Large intestine (tissue), 3 donors: ENCODE measurements around the gene GBP5. TPM values are rescaled to one million over a fixed set of nuclear protein-coding genes. Genes with fewer than 3 reads are reported as not detected.
"Not testable (repeated sequence)": the region's sequence is repeated elsewhere in the genome, so short reads cannot be mapped to it uniquely, and the experiment has no call there.

Source experiments
- DNase-seq, 2 donors: peaks; one replicate each; pipeline versions ENCODE4 v3.0.0 to v3.0.0-alpha.2; 2013
- H3K27ac ChIP-seq: one replicate; pipeline ENCODE4 v1.5.1; 2013; ENCODE audit warnings: low read length
- H3K27me3 ChIP-seq: 2 replicates; pipeline ENCODE4 v1.6.1; 2013; ENCODE audit warnings: low read length; ENCODE audit not compliant: control insufficient read depth, insufficient read depth
- H3K36me3 ChIP-seq: 2 replicates; pipeline ENCODE4 v1.6.1; 2013; ENCODE audit warnings: low read length; ENCODE audit not compliant: control insufficient read depth, insufficient read depth
- H3K4me1 ChIP-seq: one replicate; pipeline ENCODE4 v1.6.1; 2013; ENCODE audit warnings: low read length; ENCODE audit not compliant: control insufficient read depth, insufficient read depth
- H3K4me3 ChIP-seq: one replicate; pipeline ENCODE4 v1.5.1; 2013; ENCODE audit warnings: low read length
- H3K9me3 ChIP-seq: one replicate; pipeline ENCODE4 v1.6.1; 2013; ENCODE audit warnings: mild to moderate bottlenecking, low read depth, low read length, moderate library complexity; ENCODE audit not compliant: control insufficient read depth
- WGBS: methylation state at CpG from one replicate; pipeline ENCODE4 v1.1.5; 2013; ENCODE audit warnings: low lambda C conversion rate; ENCODE audit not compliant: insufficient coverage; 5-methylcytosine and 5-hydroxymethylcytosine counted together
- polyA plus RNA-seq: library from polyadenylated mRNA; unstranded; fragments of 120-200 nt; gene quantifications from one replicate; pipeline ENCODE4 v1.2.1, GENCODE V29; 2013

GBP5 gene
- polyA plus RNA-seq, 1 donor: 1.7 TPM

- no CpG with 5 or more reads among the region's 25 CpGs for WGBS
- Histone ChIP-seq H3K4me1 (no peaks in the 10 kb centered on the region), H3K36me3 (no peaks in the 10 kb centered on the region), H3K27ac (no peak overlapping the region), H3K4me3 (no peak overlapping the region), H3K27me3 (no peaks in the 10 kb centered on the region), H3K9me3 (peaks cover 6% of the 10 kb centered on the region)
- no peak for DNase-seq
Measured at GRCh38 chr1:89302697-89303332, 30.2 kb upstream of the GBP5 start.

GRCh38 chr1:89299739-89300463 is 27.2 kb upstream of the GBP5 start:
- not testable (repeated sequence) for H3K27me3 ChIP-seq, H3K9me3 ChIP-seq, DNase-seq, H3K4me1 ChIP-seq, H3K36me3 ChIP-seq, H3K27ac ChIP-seq, H3K4me3 ChIP-seq
- WGBS: 40% methylated on average over 1 of the region's 3 CpGs

DNA sequence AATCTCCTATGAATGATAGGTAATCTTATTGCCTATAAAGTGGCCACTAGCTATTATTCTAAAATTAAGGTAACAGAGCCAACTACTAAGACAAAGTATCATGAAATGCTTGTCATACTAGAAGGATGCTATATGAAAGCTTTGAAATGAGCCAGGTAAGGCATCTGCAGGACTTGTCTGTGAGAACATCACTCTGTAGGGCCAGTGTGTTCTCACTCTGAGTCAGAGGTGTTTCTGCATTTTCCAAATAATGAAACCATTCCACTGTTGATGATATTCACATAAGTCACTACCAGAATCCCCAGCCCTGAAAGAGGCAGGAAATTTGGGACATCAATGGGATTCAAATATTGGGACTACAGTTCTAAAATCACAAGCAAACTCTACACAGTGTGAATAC is 25.8 kb upstream of the GBP5 start:
- no peak overlapping the region for H3K27ac ChIP-seq
- no peak overlapping the region for H3K4me3 ChIP-seq
- no peak for DNase-seq
- H3K4me1 ChIP-seq: no peaks in the 10 kb centered on the region
- H3K9me3 ChIP-seq: peaks cover 6% of the 10 kb centered on the region
- no peaks in the 10 kb centered on the region for H3K36me3 ChIP-seq
- H3K27me3 ChIP-seq: no peaks in the 10 kb centered on the region

GRCh38 chr1:89295187-89295586 is 22.5 kb upstream of the GBP5 start:
- WGBS: no CpG with 5 or more reads among the region's 1 CpG

DNA sequence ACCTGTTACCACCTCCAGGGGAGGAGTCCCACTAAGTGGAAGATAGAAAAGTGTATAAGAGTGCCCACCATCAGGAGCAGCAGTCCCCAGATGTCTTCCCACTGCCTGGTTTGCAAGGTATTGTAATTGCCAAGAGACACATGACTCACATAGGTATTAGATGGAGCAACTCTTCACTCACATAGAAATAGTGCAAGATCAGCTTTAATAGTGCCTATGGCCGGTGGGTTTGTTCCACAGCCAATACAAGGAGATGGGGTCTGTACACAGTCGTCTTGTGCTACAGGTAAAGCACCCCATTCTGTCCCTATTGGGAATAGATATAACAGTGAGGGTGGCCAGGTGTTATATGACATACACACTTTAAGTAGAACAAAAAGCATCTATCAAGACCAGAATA is 18.6 kb upstream of the GBP5 start:
- WGBS: no CpG with 5 or more reads among the region's 2 CpGs
- H3K36me3 ChIP-seq: no peaks in the 10 kb centered on the region
- peaks cover 2% of the 10 kb centered on the region for H3K9me3 ChIP-seq
- no peaks in the 10 kb centered on the region for H3K27me3 ChIP-seq
- peaks cover 5% of the 10 kb centered on the region for H3K4me1 ChIP-seq
- DNase-seq: no peak
- no peak overlapping the region for H3K4me3 ChIP-seq
- H3K27ac ChIP-seq: no peak overlapping the region

More at GRCh38 chr1:89295187-89295586, 22.5 kb upstream of the GBP5 start:
- DNase-seq: no peak
- Histone ChIP-seq H3K4me3 (no peak overlapping the region), H3K4me1 (no peaks in the 10 kb centered on the region), H3K9me3 (peaks cover 2% of the 10 kb centered on the region), H3K27ac (no peak overlapping the region), H3K27me3 (no peaks in the 10 kb centered on the region), H3K36me3 (no peaks in the 10 kb centered on the region)

DNA sequence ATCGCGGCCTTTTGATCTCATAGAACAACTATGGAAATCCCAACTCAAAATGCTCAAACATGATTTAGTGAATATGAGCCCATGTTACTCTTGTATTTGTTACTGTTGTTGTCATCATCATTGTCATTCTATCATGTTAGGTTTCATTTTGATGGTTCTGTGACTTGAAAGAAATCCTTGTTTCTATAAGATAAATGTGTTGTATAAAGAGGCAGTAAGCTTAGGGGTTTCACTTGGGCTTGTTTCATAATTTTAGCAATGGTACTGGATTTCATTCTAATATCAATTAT is 15.3 kb upstream of the GBP5 start:
- Histone ChIP-seq H3K4me3 (no peak overlapping the region), H3K27me3 (no peaks in the 10 kb centered on the region), H3K4me1 (peaks cover 5% of the 10 kb centered on the region), H3K9me3 (peaks cover 7% of the 10 kb centered on the region), H3K36me3 (no peaks in the 10 kb centered on the region), H3K27ac (no peak overlapping the region)
- no CpG with 5 or more reads among the region's 2 CpGs for WGBS
- DNase-seq: no peak

- no peaks in the 10 kb centered on the region for H3K27me3 ChIP-seq
- H3K27ac ChIP-seq: no peak overlapping the region
- H3K4me1 ChIP-seq: peaks cover 5% of the 10 kb centered on the region
- whole genome bisulfite sequencing: 90% methylated on average over 2 of the region's 5 CpGs
- H3K36me3 ChIP-seq: no peaks in the 10 kb centered on the region
- H3K4me3 ChIP-seq: no peak overlapping the region
- DNase-seq: no peak
- peaks cover 6% of the 10 kb centered on the region for H3K9me3 ChIP-seq
Measured at GRCh38 chr1:89287181-89288050, 14.8 kb upstream of the GBP5 start.

DNA sequence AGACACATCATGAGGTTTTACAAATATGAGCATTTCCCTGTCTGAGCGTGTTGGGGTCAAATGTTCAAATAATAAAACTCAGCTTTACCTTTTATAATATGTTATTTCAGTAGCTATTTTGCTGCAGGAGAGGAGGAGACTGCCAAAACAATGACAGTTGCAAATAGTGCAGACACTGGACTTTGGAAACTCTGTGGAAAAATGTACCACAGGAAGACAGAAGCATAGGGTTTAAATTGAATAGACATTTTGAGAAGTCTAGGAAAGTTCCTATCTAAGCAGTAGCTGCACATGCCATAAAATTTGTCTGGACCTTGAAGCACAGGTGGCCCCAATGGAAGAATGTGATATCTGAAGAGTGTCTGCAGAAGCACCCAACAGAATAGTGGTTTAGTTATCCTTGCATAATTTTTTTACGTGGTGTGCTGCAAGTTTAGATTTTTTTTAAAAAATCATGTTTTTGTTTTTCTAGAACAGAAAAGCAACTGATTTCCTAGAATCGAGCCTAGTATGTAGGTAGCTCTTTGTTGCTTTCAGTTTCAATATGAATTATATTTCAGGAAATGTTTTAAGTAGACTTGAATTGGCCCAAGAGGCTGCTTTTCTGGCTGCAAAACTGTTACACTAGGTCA is 14.0 kb upstream of the GBP5 start:
- Histone ChIP-seq H3K27me3 (no peaks in the 10 kb centered on the region), H3K27ac (no peak overlapping the region), H3K9me3 (peaks cover 4% of the 10 kb centered on the region), H3K4me3 (no peak overlapping the region), H3K4me1 (peaks cover 5% of the 10 kb centered on the region), H3K36me3 (no peaks in the 10 kb centered on the region)
- no CpG with 5 or more reads among the region's 3 CpGs for WGBS
- DNase-seq: peak in 1 of 2 donors; percentile 56

GRCh38 chr1:89285745-89286380 is 13.2 kb upstream of the GBP5 start:
- DNase-seq: no peak
- H3K27ac ChIP-seq: no peak overlapping the region
- H3K4me3 ChIP-seq: no peak overlapping the region
- WGBS: no CpG with 5 or more reads among the region's 6 CpGs
- peaks cover 4% of the 10 kb centered on the region for H3K9me3 ChIP-seq
- no peaks in the 10 kb centered on the region for H3K36me3 ChIP-seq
- peaks cover 5% of the 10 kb centered on the region for H3K4me1 ChIP-seq
- no peaks in the 10 kb centered on the region for H3K27me3 ChIP-seq
